Ammon's horn (tissue), 1 donor: ENCODE data around the gene DMGDH.

ENCODE experiments used
- DNase-seq: peaks from one replicate; pipeline ENCODE4 v3.0.0-alpha.2; 2016; ENCODE audit warnings: low spot score

DMGDH gene

DNA sequence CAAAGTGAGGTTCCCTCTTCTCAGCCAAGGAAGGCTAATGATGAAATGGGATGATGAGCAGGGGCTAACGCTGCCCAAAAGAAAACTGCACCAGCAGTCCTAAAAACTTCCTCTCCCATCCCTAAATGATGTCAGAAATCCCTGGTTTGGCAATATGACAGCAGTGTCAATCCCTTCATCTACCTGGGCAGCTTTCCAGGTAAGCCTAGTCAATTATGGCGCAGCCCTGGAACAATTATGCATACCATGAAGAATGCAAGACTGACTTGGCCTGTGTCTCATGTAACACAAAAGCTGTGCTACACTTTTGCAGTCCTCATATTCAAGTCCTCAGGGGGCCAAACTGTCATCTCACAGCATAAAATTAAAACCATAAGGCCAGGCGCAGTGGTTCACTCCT lies 7.0 kb downstream of the DMGDH start:
- no peak for DNase-seq

DNA sequence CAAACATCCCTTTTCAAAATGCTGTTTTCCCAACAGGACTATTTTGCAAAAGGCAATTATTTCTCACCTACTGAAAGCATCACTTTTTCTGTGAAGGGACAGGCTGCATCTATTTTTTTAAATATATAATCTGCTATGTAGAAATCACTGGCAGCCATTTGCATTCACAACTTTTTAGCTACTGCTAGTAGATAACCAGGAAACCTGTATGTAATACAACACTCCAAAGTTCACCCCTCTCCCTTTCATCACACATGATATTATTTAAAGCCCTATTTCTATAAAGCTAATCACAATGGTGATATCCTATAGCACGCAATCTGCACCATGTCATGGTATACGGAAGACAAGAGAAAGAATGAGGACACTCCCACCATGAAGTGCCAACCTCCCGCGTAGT lies 9.8 kb downstream of the DMGDH start:
- DNase-seq, result no peak

DNA sequence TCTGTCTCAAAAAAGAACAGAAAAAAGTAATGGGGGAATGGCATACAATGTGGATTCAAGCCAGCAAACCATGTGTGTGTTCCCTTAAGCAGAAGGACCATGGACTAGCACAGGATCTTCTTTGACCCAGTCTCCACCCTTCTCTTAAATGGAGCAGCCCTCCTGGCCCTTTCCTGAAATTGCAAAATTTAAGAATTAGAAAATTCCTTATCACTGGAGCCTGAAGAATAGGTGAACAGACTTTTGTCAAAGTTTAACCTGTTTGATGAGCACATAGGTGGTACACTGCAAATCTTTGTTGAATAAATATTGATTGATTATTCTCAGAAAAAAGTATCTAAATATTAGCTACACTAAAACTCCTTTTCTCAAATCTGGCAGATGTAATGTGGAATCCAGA lies 12.6 kb downstream of the DMGDH start:
- no peak for DNase-seq

DNA sequence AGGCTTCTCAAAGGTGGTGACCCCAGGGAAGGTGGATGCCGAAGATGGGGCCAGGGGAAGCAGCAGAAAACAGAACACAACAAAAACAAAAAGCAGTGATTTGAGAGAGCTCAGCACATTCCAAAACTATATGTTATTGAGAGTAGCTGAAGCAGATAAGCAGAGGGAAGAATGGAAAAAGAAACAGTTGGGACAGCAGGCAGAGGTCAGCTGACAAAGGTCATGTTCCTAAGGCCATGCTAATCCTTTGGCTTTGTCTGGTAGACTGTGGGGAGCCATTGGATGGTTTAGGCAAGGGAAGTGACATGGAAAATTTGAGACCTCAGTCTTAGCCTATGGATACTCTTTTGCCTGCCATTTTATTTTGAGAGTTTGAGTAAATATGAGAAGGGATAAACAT lies 14.5 kb downstream of the DMGDH start:
- DNase-seq, result no peak

DNA sequence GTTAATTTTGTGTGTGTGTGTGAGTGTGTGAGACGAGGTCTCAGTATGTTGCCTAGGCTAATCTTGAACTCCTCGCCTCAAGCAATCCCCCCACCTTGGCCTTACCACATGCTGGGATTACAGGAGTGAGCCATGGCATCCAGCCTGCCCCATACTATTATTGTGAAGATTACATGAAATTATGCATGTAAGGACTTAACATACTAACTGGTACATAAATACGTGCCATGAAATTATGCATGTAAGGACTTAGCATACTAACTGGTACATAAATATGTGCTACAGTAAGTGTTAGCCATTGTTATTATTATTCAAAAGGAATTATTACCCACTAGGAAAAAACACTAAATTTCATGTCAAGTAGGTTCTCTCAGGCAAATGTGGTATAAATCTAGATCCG lies 16.2 kb downstream of the DMGDH start:
- no peak for DNase-seq

DNA sequence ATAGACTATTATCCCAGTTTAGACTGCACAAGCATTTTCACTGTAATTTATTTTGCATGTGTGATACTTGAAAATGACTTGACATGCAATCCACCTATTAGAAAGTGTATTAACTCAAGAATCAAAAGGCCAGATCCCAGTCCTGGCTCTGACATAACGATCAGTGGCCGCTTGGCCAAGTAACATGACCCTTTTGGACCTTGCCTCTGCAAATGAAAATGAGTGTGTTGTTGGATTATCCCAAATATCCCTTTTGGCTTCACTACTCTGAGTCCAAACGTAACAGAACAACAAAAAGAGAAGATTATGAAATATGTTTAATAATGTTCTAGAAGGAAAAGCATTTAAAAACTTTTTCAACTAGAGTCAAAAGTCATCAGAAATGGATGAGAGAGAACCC lies 19.0 kb downstream of the DMGDH start:
- DNase-seq, result no peak

DNA sequence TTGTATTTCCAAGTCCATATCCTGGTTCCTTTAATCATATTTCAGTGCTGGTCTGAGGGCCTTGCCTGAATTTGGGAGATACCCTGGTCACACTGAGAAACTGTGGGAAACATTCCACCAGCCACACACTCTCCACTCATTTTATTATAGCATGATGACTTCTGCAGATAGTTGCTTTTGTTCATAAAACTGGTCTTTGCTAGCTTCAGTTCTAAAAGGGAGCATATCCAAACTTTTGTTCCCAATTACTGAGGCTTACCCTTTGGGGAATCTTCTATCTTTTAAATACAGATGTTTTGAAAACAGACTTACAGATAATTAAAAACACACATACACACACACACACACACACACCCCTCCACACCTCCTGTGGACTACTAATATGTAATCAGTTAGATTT lies 21.0 kb downstream of the DMGDH start:
- no peak for DNase-seq

DNA sequence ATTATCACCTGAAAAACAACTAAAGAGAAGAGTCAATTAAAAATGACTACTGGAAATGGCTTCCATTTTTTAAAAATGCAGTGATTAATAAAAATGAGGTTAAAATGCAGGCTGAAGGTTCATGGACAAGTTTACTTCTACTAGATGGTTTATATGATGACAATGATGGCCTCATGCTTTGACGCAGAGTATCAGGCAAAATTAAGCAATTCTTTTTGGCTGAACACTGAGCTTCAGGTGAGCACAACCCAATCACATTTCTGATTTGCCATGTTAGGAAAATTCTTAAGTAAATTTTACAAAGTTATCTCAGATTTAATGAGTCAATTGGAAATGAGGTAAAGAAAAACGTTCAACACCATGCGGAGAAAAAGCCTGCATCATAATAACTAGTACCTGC lies 22.3 kb downstream of the DMGDH start:
- DNase-seq, result no peak

DNA sequence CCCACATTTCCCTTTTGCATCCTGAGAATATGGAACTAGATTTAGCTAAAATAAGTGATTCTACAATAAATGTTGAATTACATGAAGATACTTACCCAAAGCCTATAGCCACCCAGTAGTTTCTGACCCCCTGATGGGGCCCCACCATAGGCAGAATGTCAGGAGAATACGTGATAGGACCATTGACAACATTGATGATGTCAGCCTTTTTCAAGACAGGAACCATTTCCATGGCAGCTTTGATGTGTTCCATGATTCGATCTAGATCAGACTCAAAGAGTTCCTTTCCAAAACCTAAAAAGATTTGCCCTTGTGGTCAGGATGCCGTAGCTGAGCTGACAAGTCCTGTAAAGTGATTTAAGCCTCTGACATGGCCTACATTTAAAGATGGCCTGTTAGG lies 27.3 kb downstream of the DMGDH start:
- no peak for DNase-seq

DNA sequence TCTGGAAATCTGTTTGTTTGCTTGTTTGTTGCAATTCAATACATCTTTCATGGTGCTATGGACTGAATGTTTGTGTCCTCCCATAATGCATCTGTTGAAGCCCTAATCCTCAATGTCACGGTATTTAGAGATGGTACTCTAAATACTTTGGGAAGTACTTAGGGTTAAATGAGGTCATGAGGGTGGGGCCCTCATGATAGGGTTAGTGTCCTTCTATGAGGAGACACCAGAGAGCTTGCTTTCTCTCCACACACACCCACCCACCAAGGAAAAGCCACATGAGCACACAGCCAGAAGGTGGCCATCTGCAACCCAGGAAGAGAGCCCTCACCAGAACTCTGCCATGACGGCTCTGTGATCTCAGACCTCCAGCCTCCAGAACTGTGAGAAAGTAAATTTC lies 32.7 kb downstream of the DMGDH start:
- DNase-seq, result no peak

DNA sequence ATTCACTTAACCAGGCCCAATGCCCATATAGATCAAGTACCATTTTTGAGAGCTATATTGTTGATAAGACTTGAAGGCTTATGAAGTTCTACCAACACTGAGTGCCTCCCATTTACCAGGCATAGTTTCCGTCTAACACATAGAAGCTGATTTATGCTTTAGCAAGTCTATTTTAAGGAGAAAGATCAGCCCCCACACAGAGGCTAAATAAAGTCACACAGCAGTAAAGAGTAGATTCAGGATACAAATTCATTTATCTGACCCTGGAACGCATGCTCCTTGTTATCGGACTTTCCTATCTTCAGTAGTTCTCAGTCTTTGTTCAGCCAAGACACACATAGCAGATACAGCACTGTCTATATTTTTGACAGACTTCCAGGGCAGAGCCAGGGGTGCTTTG lies 34.2 kb downstream of the DMGDH start:
- no peak for DNase-seq

DNA sequence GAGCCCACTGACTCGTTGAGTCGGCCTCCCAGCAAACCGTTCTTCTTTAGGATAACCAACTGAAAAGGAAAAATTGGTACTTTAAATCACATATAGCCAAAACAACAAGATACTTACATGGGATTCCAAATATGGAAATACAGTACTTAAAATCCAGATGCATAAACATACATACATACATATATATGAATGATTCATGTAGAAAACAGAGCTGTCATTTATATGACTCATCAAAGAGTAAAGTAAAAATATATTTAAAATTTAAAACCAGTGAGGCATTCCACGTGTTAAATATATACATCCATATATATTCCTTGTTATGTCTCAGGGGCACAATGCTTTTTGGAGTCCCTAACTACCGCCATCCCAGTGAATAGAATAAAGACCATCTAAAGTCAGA lies 36.7 kb downstream of the DMGDH start:
- no peak for DNase-seq

DNA sequence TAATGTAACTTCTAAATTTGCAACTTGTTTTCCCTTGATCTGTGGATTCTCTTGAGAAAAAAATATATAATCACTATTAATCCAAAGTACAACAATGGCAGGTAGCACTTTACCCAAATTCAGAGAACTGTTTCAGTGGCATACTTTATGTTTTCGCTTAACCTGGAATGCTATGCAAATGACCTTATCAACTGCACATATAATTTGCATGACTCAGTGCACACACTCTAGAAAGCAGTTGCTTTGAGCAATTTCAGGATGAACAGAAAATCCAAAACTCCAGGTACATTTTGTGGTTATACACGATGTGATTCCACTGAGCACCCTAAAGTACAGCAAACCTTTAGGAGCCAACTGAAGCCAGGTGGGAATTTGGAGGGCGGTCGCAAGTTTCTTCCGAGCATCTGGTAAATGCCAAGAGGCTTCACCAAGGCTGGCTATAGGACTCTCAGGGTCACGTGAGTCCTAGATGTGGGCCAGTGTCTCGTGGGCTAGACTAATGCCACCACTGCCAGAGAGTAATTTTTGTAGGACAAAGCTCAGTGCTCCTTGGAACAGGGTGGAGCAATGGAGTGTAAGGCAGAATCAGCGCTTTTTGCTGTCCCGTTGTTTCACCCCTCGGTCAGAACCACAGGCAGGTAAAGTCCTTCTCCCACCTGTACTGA lies 37.3 kb downstream of the DMGDH start:
- DNase-seq, result no peak

DNA sequence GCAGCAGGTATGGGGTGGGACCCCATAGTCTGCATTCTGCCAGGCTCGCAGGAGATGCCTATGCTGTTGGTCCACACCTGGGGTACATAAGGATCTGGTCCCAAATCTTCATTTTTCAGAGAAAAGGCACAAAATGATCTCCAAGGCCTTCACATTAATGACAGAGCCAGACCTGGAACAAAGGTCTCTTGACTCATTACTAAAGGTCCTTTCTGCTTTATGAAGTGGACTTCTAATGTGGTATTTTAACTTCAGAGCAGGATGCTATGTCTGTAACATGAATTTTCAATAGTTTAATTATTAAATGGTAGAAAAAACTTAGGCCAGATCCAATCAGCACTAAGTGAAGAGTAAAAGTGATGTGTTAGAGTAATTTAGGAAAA lies 38.0 kb downstream of the DMGDH start:
- no peak for DNase-seq

DNA sequence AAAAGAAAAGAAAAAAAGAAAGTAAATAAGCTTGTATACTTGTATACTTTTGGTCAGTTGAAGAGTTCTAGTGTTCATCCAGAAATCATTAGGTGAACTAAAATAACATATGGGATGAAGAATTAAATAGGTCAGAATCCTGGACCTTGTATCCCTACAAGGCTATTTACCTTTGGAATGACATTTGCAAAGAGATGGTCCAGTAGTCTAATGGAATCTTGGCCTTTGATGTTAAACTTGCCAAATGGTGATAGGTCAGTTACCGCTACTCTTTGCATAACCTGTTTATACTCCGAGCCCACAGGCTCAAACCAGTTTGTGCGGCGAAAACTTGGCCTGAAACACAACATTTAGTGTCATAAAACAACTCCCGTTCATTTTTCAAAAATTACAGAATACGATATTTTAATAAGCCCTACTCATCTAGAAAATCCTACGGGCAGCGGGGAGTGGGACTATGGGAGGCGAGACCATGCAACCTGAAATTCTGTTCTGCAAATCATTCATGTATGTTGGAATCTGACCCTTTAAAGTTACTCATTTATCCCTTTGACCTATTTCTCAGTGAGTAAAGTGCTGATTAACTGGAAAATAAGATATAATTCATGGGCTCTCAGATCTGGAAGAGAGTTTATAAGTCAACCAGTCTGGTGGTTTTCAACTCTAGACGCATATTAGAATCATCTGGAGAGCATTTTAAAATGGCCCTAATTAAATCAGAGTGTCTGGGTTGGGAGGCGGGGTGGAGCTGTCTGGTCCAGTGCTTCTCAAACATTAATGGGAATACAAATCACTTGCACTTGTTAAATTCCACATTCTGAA lies 38.6 kb downstream of the DMGDH start:
- no peak for DNase-seq

DNA sequence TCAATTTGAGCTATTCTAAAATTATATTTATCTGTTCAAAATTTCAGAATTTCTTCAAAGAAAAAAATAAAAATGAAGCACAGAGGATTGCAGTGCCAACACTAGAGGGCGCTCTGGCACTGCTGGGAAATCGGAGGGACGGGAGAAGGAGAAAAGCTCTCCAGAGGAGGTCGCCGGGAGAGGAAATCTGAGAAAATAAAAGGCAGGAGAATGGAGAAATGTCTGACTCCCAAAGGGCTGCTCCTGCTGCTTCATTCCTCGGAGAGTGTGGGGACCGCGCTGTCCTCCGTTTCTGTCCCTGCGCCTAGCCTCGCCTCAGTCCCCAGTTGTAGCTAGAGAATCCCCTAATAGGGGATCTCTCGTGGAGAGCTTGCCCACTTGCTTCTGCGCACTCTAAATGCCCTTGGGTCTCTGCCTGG lies 44.4 kb downstream of the DMGDH start:
- DNase-seq, result peak; percentile 72

DNA sequence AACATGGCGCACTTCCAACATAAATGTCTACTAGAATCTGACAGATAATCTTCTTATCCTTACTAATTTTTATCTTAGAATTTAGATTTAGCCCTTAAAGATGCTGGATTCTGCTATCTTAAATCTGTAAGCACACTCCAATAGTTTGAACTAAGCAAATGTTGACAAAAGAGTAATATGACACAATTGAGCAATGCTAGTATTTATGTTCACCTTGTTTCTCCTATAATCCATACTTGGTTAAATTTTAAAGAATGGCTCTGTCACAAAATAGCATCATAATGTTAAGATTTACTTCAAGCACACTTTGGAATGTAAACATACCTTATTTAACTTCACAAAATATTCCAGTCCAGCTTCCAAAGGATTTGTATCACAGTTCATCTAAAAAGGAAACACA lies 45.5 kb downstream of the DMGDH start:
- DNase-seq, result no peak

DNA sequence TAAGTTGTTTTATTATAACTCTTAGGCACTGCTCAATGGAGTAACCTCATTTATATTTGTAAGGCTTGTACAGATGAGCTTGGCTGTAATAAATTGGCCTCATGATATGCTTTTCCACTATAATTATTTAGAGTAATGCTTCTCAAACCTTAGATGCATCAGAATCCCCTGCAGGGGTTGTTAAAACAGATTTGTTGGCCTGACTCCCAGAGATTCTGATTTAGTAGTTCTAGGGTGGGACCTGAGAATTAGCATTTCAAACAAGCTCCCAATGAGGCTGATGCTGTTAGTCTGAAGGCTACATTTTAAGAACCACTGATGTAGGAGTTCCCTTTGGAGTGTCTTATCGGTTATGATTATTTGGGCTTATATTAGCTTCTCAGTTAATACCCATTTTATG lies 46.1 kb downstream of the DMGDH start:
- no peak for DNase-seq

DNA sequence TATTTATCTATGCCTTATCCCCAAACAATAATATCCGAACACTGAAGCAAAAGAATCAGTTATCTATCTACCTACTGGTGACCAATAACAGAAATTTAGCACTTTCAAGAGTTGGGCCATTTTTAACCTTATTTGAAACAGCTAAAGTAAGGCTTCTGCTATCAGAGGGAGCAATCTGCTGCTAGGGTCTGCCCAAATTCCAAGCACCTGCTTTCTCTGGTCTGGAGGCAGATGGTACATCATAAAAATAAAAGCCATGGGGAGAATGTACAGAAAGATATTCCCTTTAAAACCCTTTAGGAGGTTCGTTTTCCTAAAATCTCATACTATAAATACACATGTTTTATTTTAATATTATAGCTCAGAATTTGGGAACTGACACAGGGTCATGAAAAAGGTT lies 46.7 kb downstream of the DMGDH start:
- DNase-seq, result no peak

DNA sequence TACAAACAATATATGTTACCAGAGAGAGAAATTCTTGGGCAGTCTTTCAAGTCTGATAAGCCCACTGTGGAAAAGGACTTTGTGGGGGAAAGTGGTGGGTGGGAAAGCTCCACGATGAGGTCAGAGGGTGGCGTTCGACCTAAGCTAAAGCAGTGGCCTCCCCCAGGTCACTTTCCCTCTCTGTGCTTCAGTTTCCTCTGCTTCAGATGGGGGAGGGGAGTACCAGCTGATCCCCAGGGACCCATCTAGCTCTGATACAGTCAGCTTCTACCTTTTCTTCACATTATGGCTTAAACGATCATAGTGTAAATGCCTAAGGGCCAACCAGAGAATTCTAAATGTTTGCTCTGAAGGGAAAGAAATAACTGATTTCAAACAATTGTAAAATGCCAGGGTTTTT lies 47.7 kb downstream of the DMGDH start:
- no peak for DNase-seq

DNA sequence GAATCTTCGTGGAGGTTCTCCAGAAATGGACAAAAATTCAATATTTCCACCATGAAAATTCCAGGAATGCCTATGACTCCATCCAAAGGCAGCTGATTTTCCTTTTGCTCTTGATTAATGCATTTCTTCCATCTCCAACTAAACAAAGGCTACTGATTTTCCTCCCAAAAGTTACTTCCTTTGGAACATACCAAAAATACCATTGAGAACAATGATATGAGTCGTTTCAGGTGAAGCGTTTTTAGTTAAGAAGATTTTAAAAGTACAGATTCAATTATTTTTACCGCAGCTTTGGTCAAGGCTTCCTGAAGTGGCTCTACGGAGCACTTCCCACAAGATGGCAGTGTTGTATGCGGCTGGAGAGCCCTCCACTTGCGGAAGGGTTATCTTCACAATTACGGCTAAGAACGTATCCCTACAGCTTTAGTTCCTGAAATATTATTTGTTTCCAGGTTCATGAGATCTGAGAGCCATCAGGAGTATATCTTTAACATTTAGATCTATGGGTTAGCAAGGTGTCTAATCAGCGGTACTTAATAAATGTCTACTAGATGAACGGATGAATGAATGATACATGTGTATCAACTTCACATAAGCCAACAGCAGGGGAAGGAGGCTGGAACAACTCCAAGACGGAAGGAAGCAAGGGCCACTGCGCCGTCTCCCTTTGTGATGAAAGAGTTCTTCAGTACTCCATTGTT lies 48.5 kb downstream of the DMGDH start:
- DNase-seq, result peak; percentile 83

DNA sequence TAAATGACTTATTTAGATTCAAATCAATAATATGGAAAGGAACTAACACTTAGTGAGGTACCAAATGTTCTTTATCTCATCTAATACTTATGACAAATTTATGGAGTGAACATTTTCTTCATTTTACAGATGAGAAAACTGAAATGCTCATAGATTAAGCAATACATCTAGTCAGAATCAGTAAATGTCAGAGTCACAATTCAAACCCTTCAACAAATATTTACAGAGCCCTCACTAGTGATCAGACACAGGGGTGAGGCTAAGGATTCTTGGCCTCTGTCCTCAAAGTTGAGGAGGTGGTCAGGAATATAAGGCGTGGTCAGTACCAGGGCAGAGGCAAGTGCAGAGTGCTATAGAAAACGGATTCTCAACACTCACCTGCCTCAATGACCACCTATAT lies 54.8 kb downstream of the DMGDH start:
- no peak for DNase-seq

DNA sequence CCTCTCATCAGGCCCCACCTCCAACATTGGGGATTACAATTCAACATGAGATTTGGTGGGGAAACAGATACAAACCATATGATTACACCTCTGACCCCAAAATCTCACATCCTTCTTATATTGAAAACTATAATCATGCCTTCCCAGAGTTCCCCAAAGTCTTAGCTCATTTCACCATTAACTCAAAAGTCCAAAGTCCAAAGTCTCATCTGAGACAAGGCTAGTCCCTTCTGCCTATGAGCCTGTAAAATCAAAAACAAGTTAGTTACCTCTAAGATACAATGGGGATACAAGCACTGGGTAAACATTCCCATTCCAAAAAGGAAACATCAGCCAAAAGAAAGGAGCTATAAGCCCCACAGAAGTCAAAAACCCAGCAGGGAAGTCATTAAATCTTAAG lies 57.6 kb downstream of the DMGDH start:
- DNase-seq, result no peak
